EL (cell line): ENCODE measurements around the gene COL6A3.
"Not testable (repeated sequence)": the region's sequence is repeated elsewhere in the genome, so short reads cannot be mapped to it uniquely, and the experiment has no call there.

Experiments
- DNase-seq: peaks from one replicate; pipeline ENCODE4 v3.0.0-alpha.2; 2016

The COL6A3 gene

GRCh38 chr2:237380768-237381167, 33.2 kb downstream of the COL6A3 start:
- DNase-seq, result no peak

- DNase-seq, result no peak
Observed at GRCh38 chr2:237379636-237380035, 34.3 kb downstream of the COL6A3 start.

GRCh38 chr2:237378650-237379049, 35.3 kb downstream of the COL6A3 start:
- no peak for DNase-seq

- DNase-seq, result no peak
Observed at GRCh38 chr2:237374284-237375060, 39.5 kb downstream of the COL6A3 start.

DNA sequence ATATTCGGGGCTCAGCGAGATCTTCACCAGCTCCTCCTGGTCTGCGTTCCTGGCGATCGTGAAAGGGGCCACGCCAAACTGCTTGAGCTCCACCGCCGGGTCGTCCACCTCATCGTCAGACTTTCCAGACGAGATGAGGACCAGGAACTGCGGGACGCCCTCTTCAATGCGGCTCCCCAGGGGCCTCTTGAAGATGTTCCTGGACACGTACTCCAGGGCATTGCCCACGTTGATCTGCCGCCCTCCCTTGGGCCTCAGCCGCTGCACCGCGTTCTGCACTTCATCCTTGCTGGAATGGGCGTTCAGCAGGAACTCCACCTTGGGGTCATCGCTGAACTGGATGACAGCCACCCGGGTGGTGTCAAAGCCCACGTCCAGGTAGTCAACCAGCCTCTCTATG, 42.1 kb downstream of the COL6A3 start:
- DNase-seq, result no peak

DNA sequence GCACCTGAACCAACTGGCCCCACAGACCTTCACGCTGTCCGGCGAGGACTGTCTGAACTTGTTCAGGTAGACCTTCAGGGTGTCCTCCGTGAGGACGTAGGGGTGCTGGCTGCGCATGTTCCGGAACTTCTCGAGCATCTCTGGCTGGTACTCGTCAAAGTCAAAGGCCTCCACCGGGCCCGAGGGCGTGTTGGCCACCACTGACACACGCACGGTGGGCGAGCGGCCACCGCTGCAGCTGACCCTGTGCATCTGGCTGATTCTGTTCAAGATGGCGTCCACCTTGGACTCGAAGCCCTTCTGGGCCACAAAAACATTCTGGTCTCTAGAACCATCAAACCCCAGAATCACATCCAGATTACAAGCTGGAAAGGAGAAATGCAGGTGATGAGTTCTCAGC, 48.3 kb downstream of the COL6A3 start:
- no peak for DNase-seq

DNA sequence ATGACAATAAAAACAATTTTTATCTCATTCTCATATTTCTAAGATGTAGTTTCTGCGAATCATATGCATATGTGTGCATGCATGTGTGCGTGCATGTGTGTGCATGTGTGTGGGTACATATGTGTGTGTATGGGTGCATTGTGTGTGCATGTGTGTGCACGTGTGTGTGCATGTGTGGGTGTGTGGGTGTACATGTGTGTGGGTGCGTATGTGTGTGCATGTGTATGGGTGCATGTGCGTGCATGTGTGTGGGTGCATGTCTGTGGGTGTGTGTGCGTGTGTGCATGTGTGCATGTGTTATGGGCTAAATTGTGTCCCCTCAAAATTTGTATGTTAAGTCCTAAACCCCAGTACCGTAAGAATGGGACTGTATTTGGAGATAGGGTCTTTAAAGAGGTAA, 49.3 kb downstream of the COL6A3 start:
- DNase-seq, result no peak

- DNase-seq, result no peak
Observed at GRCh38 chr2:237361194-237362004, 52.6 kb downstream of the COL6A3 start.

- no peak for DNase-seq
Observed at GRCh38 chr2:237359894-237360780, 53.8 kb downstream of the COL6A3 start.

- no peak for DNase-seq
Observed at GRCh38 chr2:237359518-237359840, 54.5 kb downstream of the COL6A3 start.

GRCh38 chr2:237358721-237359517, 55.0 kb downstream of the COL6A3 start:
- no peak for DNase-seq

DNA sequence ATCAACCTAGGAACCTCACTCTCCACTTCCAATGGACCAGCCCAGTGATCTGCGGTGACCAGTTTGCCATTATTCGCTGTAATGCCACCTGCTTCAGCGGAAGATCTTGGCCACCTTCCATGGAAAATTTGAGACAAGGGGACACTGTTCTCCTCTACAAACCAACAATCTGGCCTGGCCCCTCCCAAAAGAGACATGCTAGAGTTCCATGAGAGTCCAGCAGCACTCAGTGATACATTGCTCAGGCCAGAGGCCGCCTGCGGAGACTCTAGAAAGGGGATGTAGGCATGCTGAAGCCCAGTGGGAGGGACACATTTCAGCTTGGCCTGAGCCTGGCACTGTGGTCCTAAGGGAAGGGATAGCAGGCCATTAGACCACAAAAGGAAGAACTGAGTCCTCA, 58.3 kb downstream of the COL6A3 start:
- DNase-seq, result no peak

GRCh38 chr2:237354892-237355291, 59.1 kb downstream of the COL6A3 start:
- peak; percentile 66 for DNase-seq

GRCh38 chr2:237354172-237354571, 59.8 kb downstream of the COL6A3 start:
- DNase-seq, result not testable (repeated sequence)

DNA sequence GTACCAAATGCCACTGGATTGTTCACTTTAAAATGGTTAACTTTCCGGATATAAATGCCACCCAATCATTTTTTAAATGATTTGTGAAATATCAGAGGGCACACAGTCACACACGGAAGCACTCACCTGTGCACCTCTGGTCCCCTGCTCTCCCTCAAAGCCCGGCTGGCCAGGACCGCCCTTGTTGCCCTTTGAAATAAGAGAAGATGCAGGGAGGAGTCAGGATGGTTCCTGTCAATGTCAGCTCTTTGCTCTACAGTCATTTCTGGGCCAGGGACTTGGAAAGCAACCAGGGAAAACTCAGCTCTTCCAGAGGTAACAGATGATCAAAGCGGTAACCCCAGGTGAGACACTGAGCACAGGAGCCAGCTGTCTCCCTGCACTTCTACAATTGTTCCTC, 60.7 kb downstream of the COL6A3 start:
- no peak for DNase-seq

GRCh38 chr2:237352279-237352845, 61.6 kb downstream of the COL6A3 start:
- DNase-seq, result no peak

DNA sequence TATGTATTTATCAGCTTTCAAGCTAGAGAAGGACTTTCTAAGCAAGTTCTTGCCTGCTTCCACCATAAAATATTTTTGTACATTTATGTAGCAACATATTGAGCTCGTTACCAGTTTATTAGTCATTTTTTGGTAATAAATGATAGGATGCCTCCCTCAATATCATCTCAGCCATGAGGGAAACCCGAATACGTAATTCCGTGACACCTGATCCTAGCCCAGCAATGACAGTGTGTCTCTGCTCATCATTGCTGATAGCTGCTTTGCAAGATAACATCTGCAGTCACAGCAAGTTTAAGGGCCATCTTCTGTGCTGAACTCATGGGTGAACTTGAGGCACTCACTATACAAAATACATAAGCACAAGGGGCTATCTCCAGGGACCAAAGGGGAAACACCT, 62.2 kb downstream of the COL6A3 start:
- no peak for DNase-seq

DNA sequence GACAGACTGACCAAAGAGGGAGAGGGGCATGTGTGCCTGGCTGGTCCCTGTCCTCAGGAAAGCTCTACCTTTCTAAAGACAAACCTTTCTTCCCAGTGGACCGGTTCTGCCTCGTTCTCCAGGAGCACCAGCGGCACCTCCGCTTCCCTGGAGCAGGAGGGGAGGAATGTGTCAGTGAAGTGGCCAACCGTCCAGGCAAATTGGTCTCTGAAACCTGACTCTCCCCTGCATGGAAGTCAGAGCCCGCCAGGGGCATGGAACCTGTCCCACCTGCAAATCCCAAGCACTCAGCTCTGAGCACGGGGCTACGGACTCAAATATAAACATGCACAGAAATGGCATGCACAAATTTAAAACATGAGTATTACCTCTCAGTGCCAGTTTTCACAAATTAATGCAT, 62.9 kb downstream of the COL6A3 start:
- no peak for DNase-seq

DNA sequence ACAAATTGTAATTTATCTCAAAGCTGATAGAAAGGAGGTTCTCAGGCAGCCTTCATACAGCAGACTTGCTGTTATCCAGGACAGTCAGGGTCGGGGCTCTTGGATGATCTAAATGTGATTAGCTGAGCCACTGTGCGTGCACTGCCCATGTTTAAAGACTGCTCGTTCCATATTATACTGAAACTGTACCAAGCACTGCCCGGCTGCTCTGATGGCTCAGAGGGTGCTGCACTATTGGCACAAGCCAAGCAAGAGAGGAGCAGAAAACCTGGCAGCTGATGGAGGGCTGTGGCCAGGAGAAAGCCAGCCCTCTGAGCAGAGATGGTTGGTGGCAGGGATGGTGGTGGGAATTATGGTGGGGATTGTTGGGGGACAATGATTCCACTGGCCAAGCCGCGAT, 63.4 kb downstream of the COL6A3 start:
- no peak for DNase-seq

DNA sequence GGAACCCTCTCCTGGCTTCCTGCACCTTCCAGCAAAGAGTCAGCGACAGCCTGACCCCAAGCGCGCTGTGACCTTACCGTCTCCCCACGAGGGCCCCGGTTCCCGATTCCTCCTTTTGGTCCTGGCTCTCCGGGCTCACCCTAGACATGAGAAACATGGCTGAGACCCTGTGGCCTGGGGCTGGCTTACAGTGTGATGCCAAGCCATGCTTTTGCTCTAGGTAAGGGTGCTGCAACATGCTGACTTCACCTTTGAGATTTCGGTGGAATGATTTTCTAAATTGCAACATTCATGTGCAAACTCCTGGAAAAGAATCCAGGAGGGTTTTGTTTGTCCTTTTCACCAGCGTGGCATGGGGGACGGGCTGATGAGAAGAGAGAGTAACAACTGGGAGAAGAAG, 63.9 kb downstream of the COL6A3 start:
- DNase-seq, result no peak

DNA sequence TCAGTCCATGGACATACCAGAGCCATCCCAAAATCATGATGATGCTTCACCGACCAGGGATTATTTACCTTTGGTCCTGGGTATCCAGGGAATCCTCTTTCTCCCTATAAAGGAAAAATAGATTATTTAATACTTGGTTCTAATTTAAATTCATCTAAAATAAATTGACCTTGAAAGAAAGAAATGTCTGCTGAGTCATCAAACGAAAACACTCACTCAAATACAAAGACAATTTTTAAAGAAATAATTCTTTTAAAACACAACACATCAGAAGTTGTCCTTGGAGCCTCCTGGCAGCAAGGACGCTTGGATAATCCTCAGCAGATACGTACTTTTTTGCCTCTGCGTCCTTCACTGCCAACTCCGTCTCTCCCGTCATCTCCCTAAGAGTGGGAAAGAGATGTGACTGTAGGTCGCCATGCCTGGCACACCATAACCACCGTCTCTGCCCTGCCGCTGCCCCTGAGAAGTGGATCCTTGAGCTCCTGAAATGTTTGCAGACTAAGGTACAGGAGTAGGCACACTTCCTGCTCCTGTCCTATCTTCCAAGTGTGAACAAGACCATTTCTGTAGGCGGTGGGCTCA, 65.6 kb downstream of the COL6A3 start:
- no peak for DNase-seq
